Endodermal cell (in vitro differentiated cells): ENCODE results near the gene ASPN. TPM values are rescaled to one million over a fixed set of nuclear protein-coding genes. Genes with fewer than 3 reads are reported as not detected.

ENCODE experiments used
- DNase-seq: peaks from one replicate; pipeline ENCODE4 v3.0.0-alpha.2; 2017
- H3K27ac ChIP-seq: 2 replicates; pipeline ENCODE4 v1.5.1; 2013; ENCODE audit warnings: mild to moderate bottlenecking, low read depth, low read length, moderate library complexity
- H3K27me3 ChIP-seq: 2 replicates; pipeline ENCODE4 v1.6.1; 2013; ENCODE audit warnings: mild to moderate bottlenecking, low read length, moderate library complexity; ENCODE audit not compliant: insufficient read depth, control insufficient read depth, poor library complexity, severe bottlenecking
- H3K36me3 ChIP-seq: 2 replicates; pipeline ENCODE4 v1.7.0; 2013; ENCODE audit warnings: mild to moderate bottlenecking, low read length, moderate library complexity; ENCODE audit not compliant: control insufficient read depth, insufficient read depth
- H3K4me1 ChIP-seq: one replicate; pipeline ENCODE4 v1.7.0; 2013; ENCODE audit warnings: low read length; ENCODE audit not compliant: control insufficient read depth, insufficient read depth
- H3K4me3 ChIP-seq: 2 replicates; pipeline ENCODE4 v1.5.1; 2013; ENCODE audit warnings: mild to moderate bottlenecking, low read length, moderate library complexity
- H3K9ac ChIP-seq: 2 replicates; pipeline ENCODE4 v1.6.1; 2013; ENCODE audit warnings: mild to moderate bottlenecking, low read length, moderate library complexity; ENCODE audit not compliant: poor library complexity, severe bottlenecking; ENCODE audit errors: extremely low read depth
- H3K9me3 ChIP-seq: 2 replicates; pipeline ENCODE4 v1.6.1; 2013; ENCODE audit warnings: mild to moderate bottlenecking, low read length, moderate library complexity; ENCODE audit not compliant: control insufficient read depth
- H3K27ac Mint-ChIP-seq: 2 replicates; pipeline ENCODE4 v1.8.0; 2020; ENCODE audit warnings: mixed read lengths
- H3K27me3 Mint-ChIP-seq: 2 replicates; pipeline ENCODE4 v1.8.0; 2021; ENCODE audit warnings: mild to moderate bottlenecking, mixed read lengths; ENCODE audit not compliant: insufficient read depth
- H3K36me3 Mint-ChIP-seq: 2 replicates; pipeline ENCODE4 v1.8.0; 2020; ENCODE audit warnings: low read depth, mixed read lengths
- H3K4me1 Mint-ChIP-seq: 2 replicates; pipeline ENCODE4 v1.8.0; 2020; ENCODE audit warnings: mixed read lengths
- H3K4me3 Mint-ChIP-seq: 2 replicates; pipeline ENCODE4 v1.8.0; 2020; ENCODE audit warnings: mild to moderate bottlenecking, moderate library complexity, mixed read lengths
- H3K9me3 Mint-ChIP-seq: 2 replicates; pipeline ENCODE4 v1.8.0; 2020; ENCODE audit warnings: mild to moderate bottlenecking, mixed read lengths
- CTCF ChIP-seq: fragments of 200-600 bp; sonication (generic); conservative IDR thresholded peaks from 2 replicates; pipeline ENCODE4 v1.5.0; 2021; ENCODE audit warnings: antibody characterized with exemption, mild to moderate bottlenecking
- WGBS, 2 experiments: methylation state at CpG; one replicate each; pipeline versions ENCODE4 v1.1.5 to v1.1.7; 2013; ENCODE audit warnings: missing lambda C conversion rate in 2 of 2, mixed read lengths in 1 of 2; ENCODE audit not compliant: insufficient coverage in 1 of 2, insufficient read length in 1 of 2; 5-methylcytosine and 5-hydroxymethylcytosine counted together
- total RNA-seq, 2 donors: library from RNA; stranded (reverse); fragmentation: NEBNext Ultra II Directional in 1 of 2; extraction: Animal tissue kit (Norgen Biotek cat#: 25700) in 1 of 2; gene quantifications; 2 replicates in 1 of 2; 3 replicates in 1 of 2; pipeline ENCODE4 v1.2.1, GENCODE V29; 2021

ASPN gene
- total RNA-seq, 2 donors from 2014 or later: not detected

- H3K9me3 ChIP-seq: no peaks in the 10 kb centered on the region
- Mint-ChIP-seq H3K9me3 (no peaks in the 10 kb centered on the region), H3K27ac (no peak overlapping the region), H3K27me3 (no peaks in the 10 kb centered on the region), H3K4me3 (no peak overlapping the region), H3K4me1 (peaks cover 10% of the 10 kb centered on the region), H3K36me3 (no peaks in the 10 kb centered on the region)
- 93 to 95% methylated on average over 3 to 5 of the region's 5 CpGs for WGBS, 2 experiments
- no peaks in the 10 kb centered on the region for H3K27me3 ChIP-seq
- no peak for TF ChIP-seq CTCF
- H3K36me3 ChIP-seq: no peaks in the 10 kb centered on the region
- no peak for DNase-seq
- H3K9ac ChIP-seq: no peak overlapping the region
- H3K4me3 ChIP-seq: no peak overlapping the region
- H3K4me1 ChIP-seq: peaks cover 5% of the 10 kb centered on the region
- no peak overlapping the region for H3K27ac ChIP-seq
These were observed 14.3 kb upstream of the ASPN start for GRCh38 chr9:92496396-92497176.

DNA sequence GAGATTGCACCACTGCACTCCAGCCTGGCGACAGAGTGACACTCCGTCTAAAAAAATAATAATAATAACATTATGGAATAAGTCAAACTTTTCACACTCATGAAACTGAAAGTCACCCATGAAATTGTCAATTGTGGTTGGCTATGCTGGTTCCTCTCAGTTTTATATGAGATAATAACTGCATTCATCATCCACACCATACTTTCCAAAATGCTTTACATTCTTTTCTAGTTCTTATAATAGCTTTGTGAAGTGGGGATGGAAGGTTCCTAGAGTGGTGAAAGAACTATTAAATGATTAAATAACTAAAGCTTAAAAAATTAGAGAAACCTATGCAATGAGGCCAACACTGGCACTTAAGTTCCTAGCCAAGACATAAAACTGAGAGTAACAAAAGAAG is 12.6 kb upstream of the ASPN start:
- H3K4me1 Mint-ChIP-seq: peaks cover 19% of the 10 kb centered on the region
- no peaks in the 10 kb centered on the region for H3K9me3 Mint-ChIP-seq

DNA sequence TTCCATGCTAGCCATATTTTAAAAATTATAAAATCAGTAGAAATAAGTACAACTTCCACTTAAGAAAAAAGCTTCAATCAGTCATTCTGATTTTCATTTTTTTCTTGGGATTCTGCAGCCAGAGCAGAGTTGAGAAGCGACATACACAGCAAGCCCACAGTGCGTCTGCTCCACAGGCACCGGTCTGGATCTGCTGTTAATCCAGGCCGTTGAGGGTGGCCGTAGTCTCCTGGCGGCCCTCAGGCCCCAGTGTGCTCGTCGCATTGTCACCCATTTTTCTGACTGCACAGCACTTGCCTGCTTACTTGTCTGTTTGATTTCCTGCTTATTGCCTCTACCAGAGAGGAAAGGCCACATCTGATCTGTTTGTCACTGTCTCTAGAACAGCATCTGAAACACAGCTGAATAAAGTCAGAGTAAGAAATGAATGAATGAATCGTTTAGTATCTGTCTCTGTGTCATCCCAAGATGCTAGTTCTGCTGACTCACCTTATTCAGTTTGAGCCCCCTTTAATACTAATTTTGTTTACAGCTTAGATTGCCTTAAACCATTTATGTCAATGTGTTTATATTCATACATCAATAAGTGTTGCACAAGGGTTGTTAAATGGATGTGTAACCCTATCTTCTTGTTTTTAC is 11.6 kb upstream of the ASPN start:
- Mint-ChIP-seq H3K4me1 (peaks cover 19% of the 10 kb centered on the region), H3K27me3 (no peaks in the 10 kb centered on the region), H3K9me3 (no peaks in the 10 kb centered on the region), H3K27ac (no peak overlapping the region), H3K36me3 (no peaks in the 10 kb centered on the region), H3K4me3 (no peak overlapping the region)
- Histone ChIP-seq H3K9me3 (no peaks in the 10 kb centered on the region), H3K9ac (no peak overlapping the region), H3K36me3 (no peaks in the 10 kb centered on the region), H3K27ac (no peak overlapping the region), H3K4me1 (peaks cover 5% of the 10 kb centered on the region), H3K4me3 (no peak overlapping the region), H3K27me3 (no peaks in the 10 kb centered on the region)
- no peak for DNase-seq
- no peak for TF ChIP-seq CTCF
- WGBS, 2 experiments: 89 to 95% methylated on average over 8 to 9 of the region's 9 CpGs

More for the DNA sequence above, 12.6 kb upstream of the ASPN start:
- WGBS, 2 experiments: 100% methylated on average over 1 of the region's 2 CpGs; no CpG with 5 or more reads in 1 of the 2 experiments
- Histone ChIP-seq H3K4me1 (peaks cover 5% of the 10 kb centered on the region), H3K27me3 (no peaks in the 10 kb centered on the region), H3K4me3 (no peak overlapping the region), H3K9ac (no peak overlapping the region), H3K27ac (no peak overlapping the region), H3K9me3 (no peaks in the 10 kb centered on the region), H3K36me3 (no peaks in the 10 kb centered on the region)
- Mint-ChIP-seq H3K4me3 (no peak overlapping the region), H3K27me3 (no peaks in the 10 kb centered on the region), H3K36me3 (no peaks in the 10 kb centered on the region), H3K27ac (no peak overlapping the region)
- DNase-seq: no peak
- TF ChIP-seq CTCF: no peak
